NCI-H1436 treated with DMSO at 0.1 percent for 48 hours (cell line): ENCODE results near the gene DLL1.
"Not testable (repeated sequence)": the region's sequence is repeated elsewhere in the genome, so short reads cannot be mapped to it uniquely, and the experiment has no call there.

ENCODE experiments used
- DNase-seq: peaks from one replicate; lab custom pipeline; 2025; lab: John Stamatoyannopoulos, UW

DLL1 gene

DNA sequence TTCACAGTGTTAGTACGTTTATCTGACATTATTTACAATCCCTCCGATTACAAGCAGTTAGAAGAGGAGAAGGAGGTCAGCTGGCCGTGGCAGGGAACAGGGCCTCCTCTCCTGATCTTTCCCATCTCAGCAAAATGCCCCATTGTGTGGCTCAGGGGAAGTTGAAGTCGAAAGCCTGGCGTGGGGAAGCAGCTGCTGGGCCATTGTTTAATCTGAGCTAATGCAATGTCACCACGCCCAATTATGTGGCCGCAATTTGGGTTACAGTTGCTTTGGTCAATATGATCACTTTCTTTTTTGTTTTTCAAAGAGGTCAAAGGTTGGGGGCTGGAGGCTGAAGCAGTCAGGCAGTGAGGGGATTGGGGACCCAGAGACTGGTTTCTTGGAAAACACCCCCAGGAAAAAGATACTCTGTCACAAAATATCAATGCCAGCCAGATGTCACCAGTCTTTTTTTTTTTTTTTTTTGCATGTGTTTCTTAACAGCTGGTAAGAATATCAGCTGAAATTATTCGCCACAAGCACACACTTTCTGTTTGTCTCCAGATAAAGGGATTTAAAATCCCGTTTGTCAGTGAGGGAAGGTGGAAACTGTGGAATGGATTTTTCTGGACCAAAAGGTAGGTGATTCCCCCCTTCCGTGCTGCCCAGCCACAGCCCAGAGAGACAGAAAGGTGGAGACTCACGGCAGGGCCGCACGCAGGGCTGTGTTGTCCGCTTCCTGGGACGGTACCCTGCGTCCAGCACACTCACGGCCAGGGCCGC lies 24.6 kb downstream of the DLL1 start:
- no peak for DNase-seq

DNA sequence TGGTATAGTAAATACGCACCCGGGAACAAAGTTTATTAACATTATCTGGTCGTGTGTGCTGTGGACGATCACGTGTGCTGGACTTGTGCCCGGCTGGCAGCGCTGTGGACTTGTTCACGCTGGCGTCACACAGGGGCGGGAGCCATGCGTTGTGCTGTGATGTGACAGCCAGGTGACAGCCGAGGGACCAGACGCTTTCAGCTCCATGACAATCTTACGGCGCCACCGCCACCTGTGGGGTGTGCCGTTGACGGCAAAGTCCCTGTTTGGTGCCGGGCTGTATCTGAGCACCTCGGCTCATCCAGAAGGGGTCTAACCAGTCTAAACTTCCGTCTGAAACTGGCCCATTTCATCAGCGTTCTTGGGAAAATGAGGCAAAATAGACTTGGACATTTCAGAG lies 25.2 kb downstream of the DLL1 start:
- no peak for DNase-seq

DNA sequence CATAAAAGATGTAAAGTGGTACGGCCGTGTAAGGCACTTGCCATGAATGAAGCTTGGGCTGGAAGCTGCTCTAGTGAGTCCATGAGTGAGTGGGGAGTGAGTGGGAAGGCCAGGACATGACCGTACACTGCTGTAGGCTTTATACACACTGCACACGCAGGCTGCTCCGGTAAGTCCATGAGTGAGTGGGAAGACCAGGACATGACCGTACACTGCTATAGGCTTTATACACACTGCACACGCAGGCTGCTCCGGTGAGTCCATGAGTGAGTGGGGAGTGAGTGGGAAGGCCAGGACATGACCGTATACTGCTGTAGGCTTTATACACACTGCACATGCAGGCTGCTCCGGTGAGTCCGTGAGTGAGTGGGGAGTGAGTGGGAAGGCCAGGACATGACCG lies 26.2 kb downstream of the DLL1 start:
- not testable (repeated sequence) for DNase-seq

DNA sequence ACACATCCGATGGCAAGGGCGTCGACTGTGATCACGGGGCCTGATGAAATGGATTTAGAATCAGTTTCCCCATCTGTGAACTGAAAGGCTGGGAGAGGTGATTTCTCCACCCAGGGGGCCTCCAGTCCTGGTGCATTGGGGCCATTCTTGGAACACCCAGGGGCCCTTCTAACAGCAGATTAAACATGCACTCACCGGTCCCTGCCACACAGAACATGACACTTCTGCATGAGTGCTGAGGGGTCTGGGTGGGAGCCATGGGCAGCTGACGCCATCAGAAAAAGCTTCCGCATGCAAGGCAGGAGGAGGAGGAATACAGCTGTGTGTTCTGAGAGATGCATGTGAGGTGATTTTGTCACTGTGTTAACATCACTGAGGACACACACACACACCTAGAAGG lies 26.8 kb downstream of the DLL1 start:
- no peak for DNase-seq

DNA sequence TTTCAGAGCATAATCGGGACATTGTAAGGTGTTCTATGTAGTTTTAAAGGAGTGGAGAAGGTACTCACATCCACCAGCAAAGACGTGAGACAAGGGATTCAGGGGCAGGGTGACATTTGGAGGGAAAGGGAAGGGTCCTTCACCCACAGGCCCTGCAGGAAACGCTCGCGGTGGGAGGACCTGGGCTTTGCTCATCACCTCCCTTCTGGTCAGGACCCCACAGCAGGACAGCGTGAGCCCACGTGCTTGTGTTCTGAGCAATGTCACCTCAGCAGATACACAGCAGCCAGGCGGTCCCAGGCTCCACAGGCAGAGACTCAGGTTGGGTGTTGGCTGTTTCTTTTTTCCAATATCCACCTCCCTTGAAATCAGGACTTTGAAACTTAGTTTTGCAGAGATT lies 27.5 kb downstream of the DLL1 start:
- no peak for DNase-seq

DNA sequence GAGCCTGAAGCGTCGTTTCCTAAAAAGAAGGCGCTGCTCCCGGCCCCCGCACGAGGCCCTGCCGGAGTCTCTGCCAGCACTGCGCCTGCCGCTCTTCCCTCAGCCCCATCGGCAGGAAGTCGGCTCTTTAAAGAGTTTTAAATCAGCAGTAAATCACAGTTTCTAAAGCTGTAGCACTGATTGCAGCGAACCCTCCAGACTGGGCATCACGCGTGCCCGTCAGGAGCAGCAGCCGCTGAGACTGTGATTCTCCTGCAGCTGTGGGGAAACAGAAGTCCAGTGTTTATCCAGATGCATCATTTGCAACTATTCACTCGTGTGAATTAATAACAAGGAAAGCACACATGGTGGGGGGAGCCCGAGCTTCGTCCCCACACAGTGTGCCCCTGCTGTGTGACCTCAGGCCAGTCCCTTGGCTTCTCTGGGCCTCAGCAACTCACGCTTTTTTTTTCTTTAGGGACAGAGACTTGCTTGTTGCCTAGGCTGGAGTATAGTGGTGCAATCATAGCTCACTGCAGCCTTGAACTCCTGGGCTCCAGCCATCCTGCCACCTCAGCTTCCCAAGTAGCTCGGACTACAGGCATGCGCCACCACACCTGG lies 28.3 kb downstream of the DLL1 start:
- no peak for DNase-seq

DNA sequence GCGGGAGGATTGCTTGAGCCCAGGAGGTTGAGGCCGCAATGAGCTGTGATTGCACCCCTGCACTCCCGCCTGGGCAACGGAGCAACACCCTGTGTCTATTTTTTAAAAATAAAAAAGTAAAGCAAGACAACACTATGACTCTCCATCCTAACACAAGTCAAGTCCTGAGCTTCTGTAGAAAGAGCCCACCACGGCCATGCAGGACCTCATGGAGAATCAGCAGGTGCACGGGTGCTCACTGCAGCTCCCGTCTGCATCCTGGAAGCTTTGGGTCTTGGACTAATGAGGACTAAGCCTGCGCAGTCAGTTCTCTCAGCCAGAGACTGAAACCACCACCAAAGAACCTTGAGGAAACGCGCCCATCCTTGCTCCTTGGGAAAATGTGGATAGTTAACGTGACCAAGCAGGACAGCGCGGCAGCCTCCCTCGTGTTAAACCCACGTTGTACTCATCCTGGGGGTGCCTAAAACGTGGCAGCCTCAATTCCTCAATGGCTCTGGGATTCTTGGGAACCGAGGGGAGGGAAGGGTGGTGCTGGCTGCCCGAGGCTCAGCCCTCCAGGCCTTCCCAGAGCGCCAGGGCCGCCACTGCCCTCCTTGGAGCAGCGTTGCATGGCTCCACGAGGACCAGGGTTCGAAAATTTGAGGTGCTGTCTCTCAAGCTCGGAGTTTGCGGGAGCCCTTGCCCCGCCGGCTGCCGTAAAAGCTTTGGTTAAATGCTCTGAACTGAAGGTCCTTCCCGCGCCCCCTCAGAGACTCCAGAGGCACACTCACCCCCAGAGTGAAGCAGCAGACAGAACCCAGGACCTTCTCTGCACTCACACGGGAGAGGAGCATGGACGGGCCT lies 29.0 kb downstream of the DLL1 start:
- no peak for DNase-seq

DNA sequence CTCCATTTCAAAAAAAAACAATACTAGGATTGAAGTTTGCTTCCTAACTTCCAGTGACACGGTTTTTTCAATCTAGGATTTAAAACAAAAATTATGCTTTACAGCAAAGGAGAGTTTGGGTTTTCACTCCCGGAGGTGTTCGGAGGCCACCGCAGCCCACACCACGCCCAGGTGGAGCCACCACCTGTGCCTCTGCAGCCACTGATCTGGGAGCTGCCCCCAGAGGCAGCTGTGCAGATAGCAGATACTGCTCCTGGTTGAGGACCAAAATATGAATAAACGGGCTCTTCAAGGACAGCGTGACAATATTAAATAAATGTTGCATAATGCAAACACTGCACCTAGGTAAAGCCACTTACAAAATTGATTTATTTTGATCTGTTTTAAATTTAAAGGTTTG lies 30.2 kb downstream of the DLL1 start:
- DNase-seq = no peak

DNA sequence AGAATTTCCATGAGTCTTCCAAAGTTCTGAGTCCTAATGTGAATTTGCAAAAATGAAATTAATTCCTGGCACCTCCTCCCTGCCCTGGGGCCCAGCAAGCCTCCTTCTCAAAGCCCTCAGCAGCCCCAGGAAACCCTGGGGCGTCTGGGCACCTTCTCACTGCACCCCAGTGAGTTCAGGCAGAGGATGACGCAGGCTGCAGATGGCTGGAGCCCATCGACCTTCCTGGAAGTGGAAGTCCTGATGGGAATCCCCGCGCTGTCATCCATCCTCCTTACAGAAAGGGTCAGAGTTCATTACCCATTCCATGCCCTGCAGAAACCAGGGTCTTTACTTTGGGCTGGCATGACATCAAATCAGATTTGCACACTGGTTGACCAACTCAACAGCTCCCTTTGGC lies 31.6 kb downstream of the DLL1 start:
- no peak for DNase-seq

DNA sequence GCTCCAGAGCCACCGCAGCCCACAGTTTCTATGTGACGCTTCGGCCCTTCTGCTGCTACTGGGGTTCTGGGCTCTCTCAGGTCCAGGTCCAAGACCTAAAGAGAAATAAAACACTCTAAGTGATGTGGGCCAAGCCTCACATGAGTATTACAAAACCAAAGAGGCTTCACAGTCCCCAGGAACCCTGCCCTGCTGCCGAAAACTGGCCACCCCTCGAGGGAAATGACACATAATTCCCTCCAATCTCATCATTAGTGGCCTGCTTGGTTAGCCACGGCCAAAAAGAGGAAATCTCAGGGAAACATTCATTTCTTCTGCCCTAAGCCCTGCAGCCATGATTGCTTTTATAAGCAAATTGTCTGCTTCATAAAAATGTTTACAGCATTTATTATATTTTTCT lies 32.5 kb downstream of the DLL1 start:
- DNase-seq = no peak

DNA sequence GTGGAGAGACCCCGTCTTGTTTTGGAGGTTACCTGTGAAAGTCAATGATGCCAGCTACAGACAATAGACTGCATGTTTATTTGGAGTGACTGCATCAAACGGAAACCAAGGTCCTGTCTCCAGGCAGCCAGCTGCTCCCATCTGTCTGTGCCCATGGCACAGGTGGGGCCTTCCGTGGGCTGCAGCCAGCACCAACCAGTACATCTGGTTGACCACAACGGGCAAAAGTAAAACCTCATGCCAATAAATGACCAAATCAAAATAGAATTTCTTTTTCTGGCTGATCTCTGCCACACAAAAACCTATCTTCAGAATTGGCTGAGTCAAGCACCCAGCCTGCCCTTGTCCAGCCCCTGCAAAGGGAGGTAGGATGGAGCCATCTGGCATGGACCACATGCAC lies 33.5 kb downstream of the DLL1 start:
- no peak for DNase-seq

DNA sequence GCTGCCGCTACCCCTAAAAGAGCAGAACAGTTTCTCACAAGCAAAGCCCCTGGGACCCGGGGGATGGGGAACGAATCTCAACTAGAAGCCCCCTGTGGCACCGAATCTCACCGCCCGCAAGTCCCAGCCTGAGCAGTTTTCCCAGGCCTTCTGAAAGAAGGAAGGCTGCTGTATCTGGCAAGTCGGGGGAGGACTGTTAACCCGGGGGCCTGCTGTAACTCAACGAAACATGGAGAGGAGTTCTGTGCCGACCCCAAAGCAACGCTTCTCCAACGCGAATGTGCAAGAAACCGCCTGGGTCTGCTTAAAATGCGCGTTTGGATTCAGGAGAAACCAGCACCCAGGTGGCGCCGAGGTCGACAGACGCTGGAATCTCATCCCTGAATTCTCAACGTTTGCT lies 34.2 kb downstream of the DLL1 start:
- no peak for DNase-seq

DNA sequence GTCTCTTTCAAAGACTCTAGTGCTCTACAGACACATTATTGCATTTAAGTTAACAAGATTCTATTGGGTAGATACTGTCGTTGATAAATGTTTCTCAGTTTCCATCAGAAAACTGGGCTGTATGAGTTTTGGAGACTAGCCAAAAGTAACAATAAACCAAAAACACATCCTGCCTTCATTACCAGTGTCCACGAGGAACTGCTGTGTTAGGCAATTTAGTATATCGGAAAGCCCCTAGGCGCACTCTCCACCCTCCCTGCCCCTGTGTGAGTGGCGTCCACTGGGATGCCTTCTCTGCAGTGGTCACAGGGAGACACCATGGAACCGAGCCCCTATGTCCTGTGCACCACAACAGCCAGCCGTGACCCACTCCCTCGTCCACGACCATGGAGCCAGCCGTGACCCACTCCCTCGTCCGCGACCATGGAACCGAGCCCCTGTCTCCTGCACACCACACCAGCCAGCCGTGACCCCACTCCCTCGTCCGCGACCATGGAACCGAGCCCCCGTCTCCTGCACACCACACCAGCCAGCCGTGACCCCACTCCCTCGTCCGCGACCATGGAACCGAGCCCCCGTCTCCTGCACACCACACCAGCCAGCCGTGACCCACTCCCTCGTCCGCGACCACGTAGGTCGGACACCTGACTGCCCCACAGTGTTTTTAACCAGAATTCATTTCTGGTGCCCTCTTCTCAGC lies 35.3 kb downstream of the DLL1 start:
- no peak for DNase-seq

DNA sequence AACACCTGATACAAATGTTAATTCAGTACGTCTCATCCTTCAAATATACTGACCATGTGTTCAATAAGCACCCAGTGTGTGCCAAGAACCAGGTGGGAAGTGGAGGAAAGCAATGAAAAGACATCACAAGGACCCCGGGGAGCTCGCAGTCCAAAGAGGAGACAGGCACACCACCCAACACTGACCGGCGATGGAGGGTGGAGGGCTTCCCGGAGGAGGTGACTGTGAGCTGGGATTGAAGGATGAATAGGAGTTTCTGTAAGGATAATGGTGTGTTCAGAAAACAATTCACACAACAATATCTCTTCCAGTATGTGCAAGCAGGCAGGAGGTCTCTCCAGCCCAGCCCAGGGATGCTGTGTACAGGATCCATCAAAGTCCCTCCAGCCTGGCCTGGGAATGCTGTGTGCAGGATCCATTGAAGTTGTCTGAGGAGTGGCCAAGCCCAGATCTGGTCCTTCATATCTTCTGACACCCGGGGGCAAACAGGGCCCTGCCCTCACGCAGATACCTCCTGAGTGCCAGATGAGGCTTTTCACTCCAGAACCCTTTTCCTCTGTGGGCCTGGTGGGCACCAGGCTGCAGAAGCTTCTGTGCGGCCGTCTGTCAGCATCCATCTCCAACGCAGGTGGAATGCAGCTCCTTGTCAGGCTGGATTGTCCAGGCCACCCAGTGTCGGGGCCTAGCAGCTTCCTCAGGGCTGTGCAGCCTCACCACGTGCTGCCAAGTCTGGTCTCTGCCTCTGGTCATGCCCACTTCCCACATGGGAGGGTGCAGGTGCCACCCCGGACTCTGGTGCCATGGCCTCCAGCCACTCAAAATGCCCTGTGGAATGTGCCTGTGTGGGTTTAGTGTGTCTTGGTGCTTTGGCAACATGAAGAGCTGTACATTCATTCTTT lies 36.3 kb downstream of the DLL1 start:
- no peak for DNase-seq

DNA sequence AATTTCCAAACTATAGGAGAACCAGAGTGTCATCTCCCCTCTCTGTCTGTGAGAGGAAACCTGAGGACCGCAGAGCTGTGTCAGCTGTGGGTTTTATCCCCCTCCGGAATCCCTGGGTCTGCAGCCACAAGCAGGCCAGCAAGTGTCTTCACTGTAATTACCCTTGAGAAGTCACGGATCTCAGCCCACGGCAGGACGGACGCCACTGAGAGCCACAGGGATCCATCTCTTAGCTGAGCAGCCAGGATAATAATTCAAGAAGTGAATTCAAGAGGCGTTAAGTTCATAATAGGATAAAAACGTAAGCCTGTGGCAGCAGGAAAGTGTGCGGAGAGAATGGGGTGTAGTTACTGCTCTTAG lies 37.0 kb downstream of the DLL1 start:
- DNase-seq = no peak

DNA sequence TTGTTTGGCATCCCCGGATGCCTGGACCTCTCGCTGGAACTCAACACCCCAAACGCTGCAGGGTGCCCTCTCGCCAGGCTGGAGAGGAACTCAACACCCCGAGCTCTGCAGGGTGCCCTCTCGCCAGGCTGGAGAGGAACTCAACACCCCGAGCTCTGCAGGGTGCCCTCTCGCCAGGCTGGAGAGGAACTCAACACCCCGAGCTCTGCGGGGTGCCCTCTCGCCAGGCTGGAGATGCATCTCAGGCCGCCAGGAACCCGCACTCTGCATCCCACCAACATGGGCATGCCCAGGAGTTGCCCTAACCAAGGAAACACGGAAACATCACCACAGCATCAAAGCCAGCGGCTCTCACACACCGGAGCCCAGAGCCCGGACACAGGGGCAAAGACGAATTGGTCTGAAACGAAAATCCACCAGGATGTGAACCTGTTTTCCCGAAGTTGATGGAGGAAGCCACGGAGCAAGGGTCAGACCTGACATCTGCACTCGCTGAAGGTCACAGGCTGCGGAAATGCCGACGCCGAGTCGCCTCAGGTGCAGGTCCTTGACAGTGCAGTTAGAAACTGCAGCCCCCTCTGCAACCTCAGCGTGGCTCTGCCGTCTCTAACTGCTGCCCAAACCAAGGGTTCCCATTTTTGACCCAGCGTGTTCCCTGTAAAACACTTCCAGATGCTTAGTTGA lies 37.5 kb downstream of the DLL1 start:
- no peak for DNase-seq

DNA sequence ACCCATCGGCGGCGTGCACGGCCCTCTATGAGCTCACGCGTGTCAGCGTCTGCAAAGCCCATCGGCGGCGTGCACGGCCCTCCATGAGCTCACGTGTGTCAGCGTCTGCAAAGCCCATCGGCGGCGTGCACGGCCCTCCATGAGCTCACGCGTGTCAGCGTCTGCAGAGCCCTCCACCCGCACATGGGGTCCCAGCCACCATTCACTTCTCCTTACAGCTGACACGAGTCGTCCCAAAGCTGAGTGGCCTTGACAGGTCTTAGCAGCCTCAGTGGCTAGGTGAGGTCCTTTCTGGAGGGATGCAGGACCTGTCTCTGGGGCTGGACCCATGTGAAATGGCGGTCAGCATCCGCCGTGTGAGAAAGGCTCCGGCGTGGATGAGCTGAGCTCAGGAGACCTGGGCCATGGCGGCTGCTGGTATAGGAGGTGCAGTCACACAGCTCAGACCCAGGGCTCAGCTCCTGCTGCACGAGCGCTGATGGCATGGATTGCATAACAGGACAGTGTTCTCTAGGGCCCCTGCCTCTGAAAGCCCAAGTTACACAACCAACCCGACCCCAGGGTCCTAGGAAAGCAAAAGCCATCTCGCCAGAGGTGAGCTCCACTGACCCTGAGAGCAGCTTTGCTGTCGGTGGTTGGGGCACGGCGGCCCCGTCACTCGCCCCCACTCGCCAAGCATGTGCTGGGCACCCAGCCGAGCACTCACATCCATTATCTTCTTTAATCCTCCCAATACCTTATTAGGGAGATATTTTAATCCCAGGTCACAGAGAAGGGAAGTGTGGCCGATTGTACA lies 38.9 kb downstream of the DLL1 start:
- DNase-seq = no peak

DNA sequence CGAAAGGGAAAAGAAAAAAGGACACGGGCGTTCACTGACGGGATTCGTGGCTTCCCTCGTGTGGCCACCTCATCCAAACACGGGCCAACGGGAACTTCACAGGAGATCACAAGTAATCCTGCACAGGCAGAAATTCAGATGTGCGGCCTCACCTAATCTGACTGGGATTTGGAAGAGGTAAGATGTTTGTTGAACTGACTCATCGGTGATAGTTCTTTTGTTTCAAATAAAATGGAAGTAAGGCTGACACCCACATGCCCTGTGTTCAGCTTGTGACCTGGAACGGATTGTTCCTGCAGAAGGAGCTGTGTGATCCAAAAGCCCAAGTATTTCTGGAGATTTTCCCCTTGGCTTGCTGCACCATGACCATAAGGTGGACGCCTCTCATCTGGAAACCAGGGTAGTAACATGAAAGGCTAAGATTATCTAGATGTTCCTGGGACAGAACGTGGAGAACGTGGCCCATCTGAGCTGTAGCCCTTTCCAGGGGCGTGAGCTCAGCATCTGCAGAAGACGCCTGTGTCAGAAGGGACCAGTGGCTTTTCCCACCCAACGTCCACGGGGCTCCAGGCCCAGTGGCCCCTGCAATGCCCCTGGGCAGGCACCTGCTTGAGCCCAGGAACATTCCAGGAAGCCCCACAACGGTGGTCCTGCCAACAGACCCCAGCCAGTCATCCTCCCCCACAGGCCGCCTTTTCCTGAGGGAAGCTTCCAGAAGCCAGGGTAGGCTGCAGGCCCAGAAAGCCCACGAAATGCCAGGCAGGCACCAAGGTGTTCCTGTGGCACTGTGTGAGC lies 39.7 kb downstream of the DLL1 start:
- no peak for DNase-seq

DNA sequence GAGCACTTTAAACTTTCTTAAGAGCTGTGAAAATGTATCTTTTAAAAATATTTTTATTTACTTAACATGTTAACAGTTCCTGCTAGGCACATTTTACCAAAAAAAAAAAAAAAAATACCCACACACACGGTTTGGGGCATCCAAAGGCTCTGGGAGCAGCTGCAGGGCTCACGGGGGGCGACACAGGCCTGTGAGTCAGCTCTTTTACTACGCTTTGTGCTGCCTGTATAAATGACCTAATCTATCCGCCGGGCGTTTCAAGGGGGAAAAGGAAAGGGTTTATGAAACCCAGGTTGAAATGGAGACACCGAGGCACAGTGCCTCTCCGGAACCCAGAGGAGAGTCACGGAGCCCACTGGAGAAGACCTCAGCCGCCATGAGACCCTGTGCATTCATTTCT lies 40.4 kb downstream of the DLL1 start:
- no peak for DNase-seq
